ENCODE data around the gene MTUS2. TPM values are rescaled to one million over a fixed set of nuclear protein-coding genes. Genes with fewer than 3 reads are reported as not detected.

MTUS2 gene
- total RNA-seq, 1 donor from 2014 or later: not detected

DNA sequence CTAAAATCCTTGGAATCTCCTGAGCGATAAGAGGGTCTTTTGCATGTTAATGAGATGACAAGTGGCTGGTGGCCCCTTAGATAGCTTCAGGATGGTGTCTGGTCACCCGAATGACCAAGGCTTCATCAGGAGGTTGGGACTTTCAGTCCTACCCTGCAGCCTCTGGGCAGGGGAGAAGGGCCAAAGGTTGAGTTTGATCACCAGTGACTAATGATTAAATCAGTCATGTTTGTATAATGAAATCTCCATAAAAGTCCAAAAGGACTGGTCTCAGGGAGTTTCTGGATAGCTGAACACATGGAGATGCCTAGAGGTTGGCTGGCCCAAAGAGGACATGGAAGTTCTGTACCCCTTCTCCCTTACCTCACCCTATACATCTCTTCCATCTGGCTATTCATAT, 316.2 kb downstream of the MTUS2 start:
- H3K36me3 ChIP-seq (ENCODE audit: control insufficient read depth, insufficient read depth, low read length): no peaks in the 10 kb centered on the region
- H3K27me3 ChIP-seq (ENCODE audit: control insufficient read depth, insufficient read depth, low read length): no peaks in the 10 kb centered on the region
- no peak for DNase-seq (ENCODE audit: low read depth)
- TF ChIP-seq, protein P1, sequence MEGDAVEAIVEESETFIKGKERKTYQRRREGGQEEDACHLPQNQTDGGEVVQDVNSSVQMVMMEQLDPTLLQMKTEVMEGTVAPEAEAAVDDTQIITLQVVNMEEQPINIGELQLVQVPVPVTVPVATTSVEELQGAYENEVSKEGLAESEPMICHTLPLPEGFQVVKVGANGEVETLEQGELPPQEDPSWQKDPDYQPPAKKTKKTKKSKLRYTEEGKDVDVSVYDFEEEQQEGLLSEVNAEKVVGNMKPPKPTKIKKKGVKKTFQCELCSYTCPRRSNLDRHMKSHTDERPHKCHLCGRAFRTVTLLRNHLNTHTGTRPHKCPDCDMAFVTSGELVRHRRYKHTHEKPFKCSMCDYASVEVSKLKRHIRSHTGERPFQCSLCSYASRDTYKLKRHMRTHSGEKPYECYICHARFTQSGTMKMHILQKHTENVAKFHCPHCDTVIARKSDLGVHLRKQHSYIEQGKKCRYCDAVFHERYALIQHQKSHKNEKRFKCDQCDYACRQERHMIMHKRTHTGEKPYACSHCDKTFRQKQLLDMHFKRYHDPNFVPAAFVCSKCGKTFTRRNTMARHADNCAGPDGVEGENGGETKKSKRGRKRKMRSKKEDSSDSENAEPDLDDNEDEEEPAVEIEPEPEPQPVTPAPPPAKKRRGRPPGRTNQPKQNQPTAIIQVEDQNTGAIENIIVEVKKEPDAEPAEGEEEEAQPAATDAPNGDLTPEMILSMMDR (IDR thresholded peaks at IDR 0.05; ENCODE audit: insufficient read depth, low read length, severe bottlenecking): no peak
- no peak overlapping the region for H3K4me3 ChIP-seq (ENCODE audit: low read depth, low read length)
- no peak for FAIRE-seq

DNA sequence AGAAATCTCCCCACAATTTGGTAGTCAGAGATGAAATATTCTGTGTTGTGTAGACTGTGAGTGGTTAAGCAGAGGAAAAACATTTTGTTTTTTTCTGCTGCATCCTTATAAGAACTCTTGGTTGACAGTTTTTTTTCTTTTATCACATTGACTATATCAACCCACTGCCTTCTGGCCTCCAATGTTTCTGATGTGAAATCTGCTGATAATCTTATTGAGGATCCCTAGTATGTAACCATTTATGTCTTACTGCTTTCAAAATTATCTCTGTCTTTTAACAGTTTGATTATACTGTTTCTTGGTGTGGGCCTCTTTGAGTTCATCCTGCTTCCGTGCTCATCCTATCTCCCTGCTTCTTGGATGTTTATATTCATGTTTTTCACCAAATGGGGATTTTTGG, 316.9 kb downstream of the MTUS2 start:
- no peak for DNase-seq (ENCODE audit: low read depth)
- TF ChIP-seq, protein P1 (IDR thresholded peaks at IDR 0.05; ENCODE audit: insufficient read depth, low read length, severe bottlenecking): no peak
- Histone ChIP-seq H3K27me3 (ENCODE audit: control insufficient read depth, insufficient read depth, low read length) (no peaks in the 10 kb centered on the region), H3K4me3 (ENCODE audit: low read depth, low read length) (no peak overlapping the region), H3K36me3 (ENCODE audit: control insufficient read depth, insufficient read depth, low read length) (no peaks in the 10 kb centered on the region)
- FAIRE-seq: no peak

DNA sequence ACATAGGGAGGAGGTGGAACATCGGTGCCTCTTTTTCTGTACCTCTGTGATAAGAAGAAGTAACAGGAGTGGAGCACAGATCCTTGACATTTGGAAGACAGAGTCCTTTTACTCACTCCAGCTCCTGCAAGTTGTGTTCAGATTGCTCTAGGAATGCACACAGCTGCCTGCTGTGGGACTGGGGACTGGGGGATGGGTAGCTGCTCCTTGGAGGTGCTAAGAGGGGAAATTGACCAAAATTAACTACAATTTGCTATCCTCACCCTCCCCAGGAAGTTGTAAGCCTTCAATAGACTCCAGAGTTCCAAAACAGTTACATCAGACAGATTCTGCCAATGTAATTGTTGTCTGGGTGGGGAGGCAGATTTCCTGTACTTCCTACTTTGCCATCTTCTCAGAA, 317.9 kb downstream of the MTUS2 start:
- Histone ChIP-seq H3K4me3 (ENCODE audit: low read depth, low read length) (no peak overlapping the region), H3K27me3 (ENCODE audit: control insufficient read depth, insufficient read depth, low read length) (no peaks in the 10 kb centered on the region), H3K36me3 (ENCODE audit: control insufficient read depth, insufficient read depth, low read length) (no peaks in the 10 kb centered on the region)
- TF ChIP-seq, protein P1 (IDR thresholded peaks at IDR 0.05; ENCODE audit: insufficient read depth, low read length, severe bottlenecking): no peak
- DNase-seq (ENCODE audit: low read depth): no peak
- FAIRE-seq: no peak

GRCh38 chr13:29140277-29140676, 320.1 kb downstream of the MTUS2 start:
- TF ChIP-seq, protein P1 (IDR thresholded peaks at IDR 0.05; ENCODE audit: insufficient read depth, low read length, severe bottlenecking): no peak
- no peaks in the 10 kb centered on the region for H3K27me3 ChIP-seq (ENCODE audit: control insufficient read depth, insufficient read depth, low read length)
- DNase-seq (ENCODE audit: low read depth) (peak; percentile 19), FAIRE-seq (peak; percentile 36)
- no peaks in the 10 kb centered on the region for H3K36me3 ChIP-seq (ENCODE audit: control insufficient read depth, insufficient read depth, low read length)
- H3K4me3 ChIP-seq (ENCODE audit: low read depth, low read length): no peak overlapping the region

GRCh38 chr13:29143847-29144246, 323.7 kb downstream of the MTUS2 start:
- H3K4me3 ChIP-seq (ENCODE audit: low read depth, low read length): no peak overlapping the region
- H3K36me3 ChIP-seq (ENCODE audit: control insufficient read depth, insufficient read depth, low read length): no peaks in the 10 kb centered on the region
- no peak for FAIRE-seq
- no peaks in the 10 kb centered on the region for H3K27me3 ChIP-seq (ENCODE audit: control insufficient read depth, insufficient read depth, low read length)
- no peak for DNase-seq (ENCODE audit: low read depth)
- TF ChIP-seq, protein P1 (IDR thresholded peaks at IDR 0.05; ENCODE audit: insufficient read depth, low read length, severe bottlenecking): no peak

DNA sequence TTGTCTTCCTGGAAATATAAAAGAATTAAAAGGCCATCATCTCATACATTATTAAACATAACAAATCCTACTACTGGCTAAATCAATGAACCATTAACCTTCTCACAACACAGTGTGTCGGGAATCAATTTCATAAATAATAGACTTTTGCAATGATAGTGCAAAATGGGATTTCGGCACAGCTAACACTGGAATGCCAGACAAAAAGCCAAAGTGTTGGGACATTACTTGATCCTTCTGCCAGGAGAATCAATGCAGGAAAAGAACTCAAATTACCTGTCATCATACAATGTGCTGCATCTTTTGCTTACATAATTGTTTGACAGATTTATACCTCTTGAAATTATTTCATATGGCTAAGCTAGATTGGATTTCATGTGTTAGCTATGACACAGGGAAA, 334.3 kb downstream of the MTUS2 start:
- no peak for DNase-seq (ENCODE audit: low read depth)
- H3K27me3 ChIP-seq (ENCODE audit: control insufficient read depth, insufficient read depth, low read length): no peaks in the 10 kb centered on the region
- TF ChIP-seq, protein P1 (IDR thresholded peaks at IDR 0.05; ENCODE audit: insufficient read depth, low read length, severe bottlenecking): no peak
- no peak overlapping the region for H3K4me3 ChIP-seq (ENCODE audit: low read depth, low read length)
- no peak for FAIRE-seq
- no peaks in the 10 kb centered on the region for H3K36me3 ChIP-seq (ENCODE audit: control insufficient read depth, insufficient read depth, low read length)

Data from bronchial epithelial cell (primary cell).